ENCODE results near the gene SAP30L.

SAP30L gene

GRCh38 chr5:154418344-154418820 lies 27.4 kb upstream of the SAP30L start:
- FAIRE-seq (no peak), DNase-seq (ENCODE audit: insufficient read length, low spot score) (no peak)

DNA sequence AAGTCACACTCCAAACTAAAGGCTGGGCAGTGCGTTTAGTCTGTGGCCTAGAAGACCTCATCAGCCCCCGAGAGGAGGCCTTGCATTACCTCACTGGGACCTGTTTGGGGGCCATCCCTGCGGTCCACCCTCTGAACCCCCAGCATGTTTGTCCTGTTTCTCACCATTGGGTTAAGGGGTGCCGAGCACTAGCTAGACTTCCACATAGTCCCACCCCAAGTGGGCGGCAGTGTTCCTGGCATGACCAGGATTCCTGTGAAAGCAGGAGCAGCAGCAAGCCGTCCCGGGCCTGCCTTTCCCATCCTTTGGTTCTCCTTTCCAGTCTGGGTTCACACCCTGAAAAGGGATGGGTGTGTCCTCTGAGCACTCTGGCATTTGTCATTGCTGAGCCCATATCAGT lies 26.6 kb upstream of the SAP30L start:
- FAIRE-seq (no peak), DNase-seq (ENCODE audit: insufficient read length, low spot score) (no peak)

DNA sequence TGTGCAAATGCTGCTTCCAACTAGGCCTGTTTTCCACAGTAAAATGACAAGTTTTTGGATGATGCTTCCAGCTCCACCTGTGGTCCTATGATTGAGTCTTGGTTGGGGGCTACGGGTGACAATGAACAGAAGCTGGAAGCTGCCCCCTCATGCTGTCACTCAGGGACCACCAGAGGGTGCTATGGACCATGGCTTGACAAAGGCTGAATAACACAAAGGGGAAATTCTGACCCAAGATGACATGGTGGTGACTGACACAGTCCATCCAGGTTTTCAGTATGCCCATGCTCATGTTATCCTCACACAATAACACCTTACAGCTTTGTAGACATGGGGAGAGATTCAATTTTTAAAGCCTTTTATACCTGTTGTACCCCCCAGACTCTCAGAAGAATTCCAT lies 23.9 kb upstream of the SAP30L start:
- no peak for FAIRE-seq
- DNase-seq (ENCODE audit: insufficient read length, low spot score) = no peak

DNA sequence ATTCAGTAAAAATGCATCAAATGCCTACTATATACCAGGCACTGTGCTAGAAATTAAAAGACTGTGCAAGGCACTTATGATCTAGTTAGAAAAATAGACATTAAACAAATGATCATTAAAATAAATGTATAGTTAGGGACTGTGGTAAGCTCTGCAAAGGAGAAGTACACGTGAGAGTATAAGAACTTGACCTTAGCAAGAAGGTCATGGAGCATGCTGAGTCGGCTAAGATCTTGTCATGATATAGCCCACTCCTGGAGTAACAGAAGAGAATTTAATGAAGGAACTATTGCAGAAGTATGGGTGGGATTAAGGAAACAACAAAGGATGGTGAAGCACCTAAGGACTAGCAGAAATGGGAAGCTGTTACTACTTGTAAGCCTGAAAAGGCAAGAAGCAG lies 23.5 kb upstream of the SAP30L start:
- DNase-seq (ENCODE audit: insufficient read length, low spot score) = no peak
- FAIRE-seq = no peak

- no peak for DNase-seq (ENCODE audit: insufficient read length, low spot score)
- no peak for FAIRE-seq
Measured at GRCh38 chr5:154428208-154428607, 17.6 kb upstream of the SAP30L start.

DNA sequence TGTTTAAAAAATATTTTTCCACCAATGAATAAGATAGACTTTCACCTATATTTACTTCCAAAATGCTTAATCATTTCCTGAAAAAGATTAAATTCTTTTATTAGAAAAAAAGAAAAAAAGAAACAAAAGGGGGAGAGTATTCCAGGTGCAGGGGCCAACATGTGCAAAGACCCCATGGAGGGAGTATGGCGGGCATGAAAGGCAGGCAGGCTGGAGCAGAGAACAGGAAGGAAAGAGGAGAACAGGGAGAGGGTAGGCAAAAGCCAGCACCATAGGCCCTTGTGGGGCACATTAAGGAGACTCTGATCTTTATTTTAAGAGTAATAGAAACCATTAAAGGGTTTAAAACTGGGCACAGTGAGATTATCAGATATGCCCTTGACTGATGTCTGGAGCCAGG lies 16.5 kb upstream of the SAP30L start:
- FAIRE-seq (no peak), DNase-seq (ENCODE audit: insufficient read length, low spot score) (no peak)

GRCh38 chr5:154430466-154430865 lies 15.3 kb upstream of the SAP30L start:
- no peak for FAIRE-seq

GRCh38 chr5:154430961-154431630 lies 14.7 kb upstream of the SAP30L start:
- no peak for FAIRE-seq
- no peak for DNase-seq (ENCODE audit: insufficient read length, low spot score)

More at GRCh38 chr5:154430466-154430865, 15.3 kb upstream of the SAP30L start:
- DNase-seq (ENCODE audit: insufficient read length, low spot score) = no peak

DNA sequence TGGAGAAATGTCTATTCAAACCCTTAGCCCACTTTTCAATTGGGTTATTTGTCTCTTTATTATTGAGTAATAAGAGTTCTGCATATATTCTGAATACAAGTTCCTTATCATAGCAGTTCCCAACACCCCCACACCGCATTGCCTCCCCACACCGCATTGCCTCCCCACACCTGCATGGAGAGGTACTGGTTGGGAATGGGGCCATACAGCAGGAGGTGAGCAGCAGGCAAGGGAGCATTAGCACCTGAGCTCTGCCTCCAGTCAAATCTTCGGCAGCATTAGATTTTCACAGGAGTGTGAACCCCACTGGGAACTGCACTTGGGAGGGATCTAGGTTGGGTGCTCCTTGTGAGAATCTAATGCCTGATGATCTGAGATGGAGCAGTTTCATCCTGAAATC lies 10.6 kb upstream of the SAP30L start:
- DNase-seq (ENCODE audit: insufficient read length, low spot score) = no peak
- no peak for FAIRE-seq

DNA sequence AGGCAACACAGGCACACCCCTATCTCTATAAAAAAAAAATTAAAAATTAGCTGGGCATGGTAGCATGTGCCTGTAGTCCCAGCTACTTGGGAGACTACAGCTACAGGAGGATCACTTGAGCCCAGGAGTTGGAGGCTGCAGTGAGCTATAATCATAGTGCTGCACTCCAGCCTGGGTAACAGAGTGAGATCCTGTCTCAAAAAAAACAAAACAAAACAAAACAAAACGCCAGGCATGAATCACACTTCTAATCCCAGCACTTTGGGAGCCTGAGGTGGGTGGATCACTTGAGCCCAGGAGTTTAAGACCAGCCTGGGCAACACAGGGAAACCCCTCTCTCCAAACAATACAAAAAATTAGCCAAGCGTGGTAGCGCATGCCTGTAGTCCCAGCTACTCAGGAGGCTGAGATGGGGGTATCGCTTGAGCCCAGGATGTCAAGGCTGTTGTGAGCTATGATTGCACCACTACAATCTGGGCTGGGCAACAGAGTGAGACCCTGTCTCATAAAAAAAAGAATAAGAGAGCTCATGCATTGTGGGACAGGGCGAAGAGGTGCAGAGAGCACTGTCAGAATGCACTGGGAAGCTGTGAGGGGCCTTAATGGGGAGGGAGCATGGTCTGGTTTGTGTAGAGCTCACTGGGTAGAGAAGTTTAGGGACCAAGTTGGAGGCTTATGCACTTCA lies 8.4 kb upstream of the SAP30L start:
- no peak for FAIRE-seq
- no peak for DNase-seq (ENCODE audit: insufficient read length, low spot score)

- FAIRE-seq = no peak
- DNase-seq (ENCODE audit: insufficient read length, low spot score) = no peak
Measured at GRCh38 chr5:154440540-154440939, 5.3 kb upstream of the SAP30L start.

GRCh38 chr5:154442801-154443200 lies 3.0 kb upstream of the SAP30L start:
- FAIRE-seq (no peak), DNase-seq (ENCODE audit: insufficient read length, low spot score) (no peak)

GRCh38 chr5:154444556-154445421 lies 1.0 kb upstream of the SAP30L start:
- FAIRE-seq (no peak), DNase-seq (ENCODE audit: insufficient read length, low spot score) (peak; percentile 36)

- DNase-seq (ENCODE audit: insufficient read length, low spot score) = peak; percentile 45
- no peak for FAIRE-seq
Measured at GRCh38 chr5:154446195-154447088, 645 bp downstream of the SAP30L start.

DNA sequence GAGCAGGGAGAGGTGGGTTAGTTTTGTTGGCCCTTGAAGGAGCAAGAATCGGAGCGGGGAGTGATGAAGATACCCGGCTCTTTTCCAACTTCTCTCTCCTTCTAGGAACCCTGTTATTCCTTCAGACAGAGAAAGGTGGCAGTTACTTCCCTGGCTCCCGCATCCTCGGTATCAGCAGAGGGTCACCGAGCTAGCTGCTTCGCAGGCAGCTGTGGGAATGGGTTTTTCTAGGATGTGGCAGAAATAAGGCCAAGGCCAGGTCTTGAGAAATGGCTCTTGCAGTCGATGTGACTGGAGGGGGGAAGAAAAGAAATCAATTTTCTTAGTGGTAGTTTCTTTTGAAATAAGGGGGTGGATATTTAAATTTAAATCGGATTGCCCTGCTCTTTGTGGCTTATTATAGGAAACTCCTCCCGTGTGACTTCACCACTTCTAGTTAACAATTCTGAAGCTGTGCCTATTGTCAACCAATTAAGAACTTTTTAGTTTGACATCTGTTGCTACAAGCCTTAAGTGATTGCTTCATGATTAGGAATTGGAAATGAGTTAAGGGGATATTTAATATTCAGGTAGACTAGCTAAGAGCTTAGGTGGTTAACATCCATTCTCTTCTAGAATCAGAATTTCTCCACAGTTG lies 1.4 kb downstream of the SAP30L start:
- FAIRE-seq (no peak), DNase-seq (ENCODE audit: insufficient read length, low spot score) (no peak)

DNA sequence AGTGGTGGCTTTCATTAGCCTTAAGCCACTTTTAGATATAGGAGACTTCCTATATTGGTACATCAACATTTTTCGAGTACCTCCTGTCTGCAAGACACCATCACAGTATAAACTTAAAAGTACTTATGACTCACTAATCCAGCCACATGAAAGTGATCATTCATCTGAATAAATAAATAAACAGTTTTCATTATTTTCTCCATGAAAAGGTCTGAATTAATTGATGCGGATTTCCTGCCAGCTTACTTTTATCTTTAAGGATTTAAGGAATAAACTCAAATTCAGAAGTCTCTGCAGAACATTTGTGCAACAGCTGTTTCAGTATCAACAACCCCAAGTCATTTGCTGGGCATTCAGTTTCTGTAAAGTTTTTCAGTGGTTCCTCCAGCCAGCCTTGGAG lies 4.0 kb downstream of the SAP30L start:
- FAIRE-seq (no peak), DNase-seq (ENCODE audit: insufficient read length, low spot score) (no peak)

GRCh38 chr5:154451957-154452356 lies 6.2 kb downstream of the SAP30L start:
- DNase-seq (ENCODE audit: insufficient read length, low spot score) = no peak
- FAIRE-seq = no peak

GRCh38 chr5:154455585-154455984 lies 9.8 kb downstream of the SAP30L start:
- FAIRE-seq = no peak

DNA sequence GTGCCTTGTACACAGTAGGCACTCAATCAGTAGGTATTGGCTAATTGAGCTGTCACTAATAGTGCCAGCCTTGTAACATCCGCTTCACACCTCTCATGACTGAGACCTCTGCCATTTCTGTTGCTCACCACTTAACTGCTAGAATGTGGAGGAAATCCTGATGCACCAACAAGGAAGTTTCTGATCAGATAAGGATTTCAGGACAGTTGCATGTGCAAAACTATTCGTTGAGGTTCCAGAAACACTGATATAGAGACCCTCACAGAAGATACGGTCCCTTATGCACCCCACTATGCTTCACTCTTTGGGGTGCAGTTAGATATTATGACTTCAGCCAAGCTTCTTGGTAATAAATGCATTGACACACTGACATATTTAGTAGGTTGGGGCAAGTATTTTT lies 10.7 kb downstream of the SAP30L start:
- no peak for FAIRE-seq
- no peak for DNase-seq (ENCODE audit: insufficient read length, low spot score)

More at GRCh38 chr5:154455585-154455984, 9.8 kb downstream of the SAP30L start:
- no peak for DNase-seq (ENCODE audit: insufficient read length, low spot score)

- DNase-seq (ENCODE audit: insufficient read length, low spot score) (no peak), FAIRE-seq (no peak)
Measured at GRCh38 chr5:154459015-154459414, 13.2 kb downstream of the SAP30L start.
